CD8-positive, alpha-beta memory T cell (primary cell): ENCODE results near the gene CHTF18. TPM values are rescaled to one million over a fixed set of nuclear protein-coding genes. Genes with fewer than 3 reads are reported as not detected.
A peak's percentile ranks its signal among the peaks of the same experiment; 100 is the strongest.
"Not testable (repeated sequence)": the region's sequence is repeated elsewhere in the genome, so short reads cannot be mapped to it uniquely, and the experiment has no call there.

Experiments used
- CTCF ChIA-PET: fragments of 350-600 bp; sonication (Branson Sonifier 250); formaldehyde crosslinking; loops from one replicate; lab custom pipeline; 2021; ENCODE audit warnings: antibody characterized with exemption; lab: Charles Lee
- POLR2A ChIA-PET: fragments of 350-600 bp; sonication (Branson Sonifier 250); formaldehyde crosslinking; loops from one replicate; lab custom pipeline; 2021; ENCODE audit warnings: antibody characterized with exemption; lab: Charles Lee
- DNase-seq, 5 donors: peaks; one replicate each; pipeline versions ENCODE4 v3.0.0 to v3.0.0-alpha.2; 2020 to 2022; ENCODE audit warnings: mixed read lengths in 1 of 5
- H3K27ac ChIP-seq: one replicate; pipeline ENCODE4 v1.7.0; 2013; ENCODE audit warnings: low read depth, mild to moderate bottlenecking, low read length, moderate library complexity
- H3K27me3 ChIP-seq: 2 replicates; pipeline ENCODE4 v1.7.0; 2013; ENCODE audit warnings: low read length, mild to moderate bottlenecking; ENCODE audit not compliant: insufficient read depth, poor library complexity, severe bottlenecking
- H3K36me3 ChIP-seq: 2 replicates; pipeline ENCODE4 v1.7.0; 2013; ENCODE audit warnings: mild to moderate bottlenecking, low read length, moderate library complexity; ENCODE audit not compliant: insufficient read depth
- H3K4me1 ChIP-seq: 2 replicates; pipeline ENCODE4 v1.7.0; 2013; ENCODE audit warnings: mild to moderate bottlenecking, low read length, moderate library complexity; ENCODE audit not compliant: insufficient read depth
- H3K4me3 ChIP-seq: 2 replicates; pipeline ENCODE4 v1.7.0; 2013; ENCODE audit warnings: mild to moderate bottlenecking, low read length
- H3K9me3 ChIP-seq: 2 replicates; pipeline ENCODE4 v1.7.0; 2013; ENCODE audit warnings: mild to moderate bottlenecking, low read length
- H3K27ac Mint-ChIP-seq, 8 donors: one replicate each; pipeline ENCODE4 v1.8.0; 2020 to 2021; ENCODE audit warnings: mixed read lengths in 8 of 8, mild to moderate bottlenecking in 6 of 8, inconsistent platforms in 3 of 8, moderate library complexity in 3 of 8
- H3K27me3 Mint-ChIP-seq, 2 donors: one replicate each; pipeline ENCODE4 v1.8.0; 2020 to 2021; ENCODE audit warnings: mixed read lengths in 2 of 2, mild to moderate bottlenecking in 1 of 2, moderate library complexity in 1 of 2
- H3K36me3 Mint-ChIP-seq, 3 donors: one replicate each; pipeline ENCODE4 v1.8.0; 2020 to 2021; ENCODE audit warnings: mixed read lengths in 3 of 3, inconsistent platforms in 1 of 3, mild to moderate bottlenecking in 1 of 3
- H3K4me1 Mint-ChIP-seq, 3 donors: one replicate each; pipeline ENCODE4 v1.8.0; 2020 to 2021; ENCODE audit warnings: mixed read lengths in 3 of 3, inconsistent platforms in 1 of 3, mild to moderate bottlenecking in 1 of 3
- H3K4me3 Mint-ChIP-seq, 7 donors: one replicate each; pipeline ENCODE4 v1.8.0; 2020 to 2021; ENCODE audit warnings: mixed read lengths in 7 of 7, mild to moderate bottlenecking in 6 of 7, moderate library complexity in 4 of 7, inconsistent platforms in 2 of 7
- H3K9me3 Mint-ChIP-seq, 5 donors: one replicate each; pipeline ENCODE4 v1.8.0; 2020 to 2022; ENCODE audit warnings: mixed read lengths in 5 of 5, mild to moderate bottlenecking in 3 of 5, moderate library complexity in 2 of 5, inconsistent platforms in 1 of 5
- polyA plus RNA-seq: library from polyadenylated mRNA; unstranded; fragments of 300-500 nt; fragmentation: Illumina TruSeq; gene quantifications from one replicate; pipeline ENCODE4 v1.2.3, GENCODE V29; 2021
- total RNA-seq, 2 experiments: library from RNA; stranded (reverse); gene quantifications; one replicate each; pipeline ENCODE4 v1.2.3, GENCODE V29; 2021

CHTF18 gene
- total RNA-seq (100 to 1,000 TPM; 121 to 122 TPM), polyA plus RNA-seq (3.7 TPM)

DNA sequence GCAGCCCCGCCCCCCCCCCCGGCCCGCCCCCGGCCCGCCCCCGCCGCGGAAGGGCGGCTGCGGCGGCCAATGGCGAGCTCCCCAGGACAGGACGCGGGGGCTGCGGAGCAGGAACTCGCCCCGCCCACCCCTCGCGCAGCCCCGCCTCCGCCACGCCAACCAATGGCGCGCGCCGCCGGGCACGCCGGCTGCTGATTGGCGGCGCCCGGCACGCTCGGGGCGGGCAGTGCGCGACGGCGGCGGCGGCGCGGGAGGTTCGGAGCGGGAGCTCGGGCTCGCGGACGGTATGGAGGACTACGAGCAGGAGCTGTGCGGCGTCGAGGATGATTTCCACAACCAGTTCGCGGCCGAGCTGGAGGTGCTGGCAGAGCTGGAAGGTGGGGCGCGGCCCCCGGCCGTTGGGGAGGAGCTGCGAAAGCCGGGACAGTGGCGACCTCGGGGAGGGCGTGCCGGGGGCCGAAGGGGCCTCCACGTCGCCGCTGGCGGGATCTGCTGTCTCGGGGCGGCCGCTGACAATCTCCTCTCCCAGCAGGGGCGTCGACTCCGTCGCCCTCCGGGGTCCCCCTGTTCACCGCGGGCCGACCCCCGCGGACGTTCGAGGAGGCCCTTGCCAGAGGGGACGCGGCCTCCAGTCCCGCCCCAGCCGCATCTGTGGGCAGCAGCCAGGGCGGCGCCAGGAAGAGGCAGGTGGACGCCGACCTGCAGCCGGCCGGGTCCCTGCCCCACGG lies at the start of gene CHTF18:
CHTF18 (plus strand) TSS at position 222 of the 728 bp plus-strand sequence; CDS start at position 287, 65 bp downstream.
- Histone ChIP-seq H3K4me3 (peak within 1 kb of the TSS; percentile 67), H3K36me3 (no peaks in the 10 kb centered on the region), H3K9me3 (no peaks in the 10 kb centered on the region), H3K4me1 (peaks cover 4% of the 10 kb centered on the region), H3K27ac (peak within 1 kb of the TSS; percentile 69), H3K27me3 (no peaks in the 10 kb centered on the region)
- Mint-ChIP-seq H3K27ac (peak within 1 kb of the TSS in 7 of 8 donors; percentile 57 to 85 (median 63)), H3K4me3 (peak within 1 kb of the TSS; percentile 81 to 90 (median 84)), H3K27me3 (no peaks in the 10 kb centered on the region), H3K36me3 (peaks cover 0 to 20% (median 0%) of the 10 kb centered on the region in 3 donors), H3K4me1 (peaks cover 0 to 25% (median 5%) of the 10 kb centered on the region in 3 donors), H3K9me3 (no peaks in the 10 kb centered on the region)
- DNase-seq = peak; percentile 89 to 94 (median 94)
- ChIA-PET POLR2A (interaction anchor here (0.6 to 1.5 kb wide), 6 partner anchors 18 to 108 kb away, joined by 3 to 16 read pairs (median 4); partner anchors contain the start of genes ANTKMT, METRN and STUB1), CTCF (interaction anchor here (0.8 to 7.4 kb wide), 4 partner anchors 47 to 192 kb away, joined by 3 to 108 read pairs (median 3); partner anchors contain the start of genes CIAO3 and METRN)

DNA sequence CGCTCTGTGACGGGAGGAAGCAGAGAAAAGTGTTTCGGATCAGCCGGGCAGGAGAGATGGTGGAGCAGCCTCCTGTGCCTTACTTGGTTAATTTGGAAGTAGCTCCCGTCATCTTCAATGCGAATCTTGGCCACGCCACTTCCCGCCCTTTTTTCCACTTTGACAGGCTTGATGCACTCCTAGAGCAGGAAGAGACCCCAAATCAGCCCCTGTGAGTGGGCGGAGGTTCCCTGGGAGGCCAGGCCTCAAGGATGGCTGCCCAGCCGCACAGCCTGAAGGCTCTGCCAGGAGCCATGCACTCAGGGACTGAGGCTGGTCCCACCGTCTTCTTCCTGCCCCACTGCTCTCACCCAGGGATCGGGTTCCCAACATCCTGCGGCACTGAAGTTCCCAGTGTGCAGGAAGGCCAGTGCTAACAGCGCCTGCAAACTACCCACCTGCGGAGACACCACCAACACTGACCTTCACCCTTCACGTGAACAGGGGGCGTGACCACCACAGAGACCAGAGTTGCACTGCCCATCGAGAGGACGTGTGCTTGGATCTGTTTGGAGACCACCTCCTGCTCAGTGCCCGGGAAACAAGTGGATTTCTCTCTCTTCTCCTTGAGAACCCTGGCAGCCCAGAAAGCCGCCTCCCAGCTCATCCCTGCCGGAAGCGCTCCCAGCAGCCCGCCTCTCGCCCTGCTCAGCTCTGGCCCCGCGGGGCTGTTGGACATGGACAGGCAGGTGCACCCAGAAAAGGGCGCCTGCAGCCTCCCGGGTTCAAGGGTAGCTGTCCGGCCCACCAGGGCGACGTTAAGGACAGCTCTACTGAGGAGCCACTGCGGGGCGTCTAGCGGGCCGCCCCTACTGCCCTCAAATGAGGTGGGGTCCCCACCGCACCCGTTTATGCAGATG lies 48.6 kb upstream of the CHTF18 start:
- peaks cover 9% of the 10 kb centered on the region for H3K36me3 ChIP-seq
- Mint-ChIP-seq H3K4me1 (peaks cover 0 to 15% (median 1%) of the 10 kb centered on the region in 3 donors), H3K27me3 (no peaks in the 10 kb centered on the region), H3K27ac (peak overlapping the region in 4 of 8 donors; percentile 50 to 77 (median 64)), H3K9me3 (no peaks in the 10 kb centered on the region), H3K4me3 (peak overlapping the region; percentile 48 to 92 (median 73)), H3K36me3 (peaks cover 0 to 35% (median 2%) of the 10 kb centered on the region in 3 donors)
- H3K4me1 ChIP-seq = peaks cover 10% of the 10 kb centered on the region
- POLR2A ChIA-PET = interaction anchor here (1.3 to 2.3 kb wide), 4 partner anchors 12 to 45 kb away, joined by 4 to 9 read pairs (median 4); partner anchors contain the start of gene ANTKMT
- CTCF ChIA-PET = interaction anchor here (0.6 to 18.9 kb wide), 10 partner anchors 8 to 64 kb away, joined by 3 to 332 read pairs (median 6); partner anchors contain the start of genes ANTKMT, CCDC78, CHTF18 and HAGHL
- H3K27me3 ChIP-seq = no peaks in the 10 kb centered on the region
- DNase-seq = no peak
- H3K27ac ChIP-seq = peak overlapping the region; percentile 78
- H3K9me3 ChIP-seq = no peaks in the 10 kb centered on the region
- H3K4me3 ChIP-seq = peak overlapping the region; percentile 71

DNA sequence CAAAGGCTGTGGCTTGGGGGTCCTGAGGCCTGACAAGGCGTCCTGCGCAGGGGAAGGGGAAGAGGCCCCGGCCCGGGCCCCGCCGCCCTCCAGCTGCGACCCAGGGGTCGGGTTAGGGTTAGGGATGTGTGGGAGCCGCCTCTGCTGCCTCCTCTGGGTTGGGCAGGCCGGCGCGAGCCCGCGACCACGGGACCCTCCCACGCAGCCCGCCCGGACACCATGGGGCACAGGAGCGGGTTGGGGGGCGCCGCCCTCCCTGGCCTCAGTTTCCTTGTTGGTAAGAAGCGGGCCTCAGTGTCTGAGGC lies 48.0 kb upstream of the CHTF18 start:
- H3K36me3 ChIP-seq = peaks cover 9% of the 10 kb centered on the region
- H3K4me3 ChIP-seq = peak overlapping the region; percentile 71
- no peaks in the 10 kb centered on the region for H3K27me3 ChIP-seq
- Mint-ChIP-seq H3K4me1 (peaks cover 0 to 15% (median 1%) of the 10 kb centered on the region in 3 donors), H3K27ac (peak overlapping the region in 4 of 8 donors; percentile 30 to 77 (median 38)), H3K9me3 (no peaks in the 10 kb centered on the region), H3K27me3 (no peaks in the 10 kb centered on the region), H3K36me3 (peaks cover 0 to 30% (median under 1%) of the 10 kb centered on the region in 3 donors), H3K4me3 (peak overlapping the region; percentile 70 to 92 (median 81))
- H3K4me1 ChIP-seq = peaks cover 10% of the 10 kb centered on the region
- peak overlapping the region; percentile 78 for H3K27ac ChIP-seq
- CTCF ChIA-PET = interaction anchor here (0.6 to 18.9 kb wide), 10 partner anchors 8 to 64 kb away, joined by 3 to 332 read pairs (median 6); partner anchors contain the start of genes ANTKMT, CCDC78, CHTF18 and HAGHL
- H3K9me3 ChIP-seq = no peaks in the 10 kb centered on the region
- DNase-seq = no peak
- POLR2A ChIA-PET = interaction anchor here (1.0 to 2.3 kb wide), 5 partner anchors 12 to 45 kb away, joined by 4 to 9 read pairs (median 5); partner anchors contain the start of genes ANTKMT and METRN

DNA sequence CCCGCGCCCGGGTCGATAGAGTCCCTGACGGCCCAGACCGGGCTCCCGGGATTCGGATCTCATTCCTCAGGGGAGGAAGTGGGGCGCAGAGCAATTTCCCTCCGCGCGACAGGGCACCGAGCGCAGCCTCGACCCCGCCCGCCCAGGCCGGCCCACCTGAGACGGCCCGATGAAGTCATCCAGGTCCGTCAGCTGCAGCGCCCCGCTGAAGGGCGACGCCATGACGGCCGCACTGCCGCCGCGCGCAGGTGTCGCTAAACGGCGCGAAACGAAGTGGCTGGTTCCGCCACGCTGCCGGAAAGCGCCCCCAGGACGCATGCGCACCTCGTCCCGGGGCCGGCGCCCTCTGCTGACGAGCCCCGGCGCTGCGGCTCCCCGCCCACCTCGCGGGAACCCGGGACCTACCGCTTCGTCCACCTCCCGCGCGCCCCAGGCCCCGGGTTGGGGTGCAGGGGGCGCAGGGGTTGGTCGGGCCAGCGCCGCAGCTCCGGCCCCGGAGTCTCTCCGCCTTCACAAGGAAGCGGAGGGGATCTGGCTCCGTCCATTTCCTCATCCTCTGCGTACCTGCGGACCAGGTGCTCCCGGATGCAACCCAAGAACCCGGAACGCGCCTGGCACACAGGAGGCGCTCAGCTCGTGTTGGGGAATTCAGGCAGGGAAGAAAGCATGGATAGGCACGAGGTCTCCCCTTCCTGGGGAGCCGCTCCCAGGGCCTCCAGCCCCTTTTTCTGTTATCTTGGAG lies 47.5 kb upstream of the CHTF18 start, which contains the start of gene CIAO3:
CIAO3 (minus strand) TSS at position 234 of the 742 bp plus-strand sequence; CDS start at position 222, 12 bp downstream.
- Mint-ChIP-seq H3K27ac (peak within 1 kb of the TSS in 5 of 8 donors; percentile 45 to 87 (median 57)), H3K4me3 (peak within 1 kb of the TSS; percentile 71 to 92 (median 81))
- CTCF ChIA-PET = interaction anchor here (0.6 to 18.9 kb wide), 13 partner anchors 9 to 65 kb away, joined by 3 to 332 read pairs (median 4); partner anchors contain the start of genes ANTKMT, CCDC78, CHTF18 and HAGHL

DNA sequence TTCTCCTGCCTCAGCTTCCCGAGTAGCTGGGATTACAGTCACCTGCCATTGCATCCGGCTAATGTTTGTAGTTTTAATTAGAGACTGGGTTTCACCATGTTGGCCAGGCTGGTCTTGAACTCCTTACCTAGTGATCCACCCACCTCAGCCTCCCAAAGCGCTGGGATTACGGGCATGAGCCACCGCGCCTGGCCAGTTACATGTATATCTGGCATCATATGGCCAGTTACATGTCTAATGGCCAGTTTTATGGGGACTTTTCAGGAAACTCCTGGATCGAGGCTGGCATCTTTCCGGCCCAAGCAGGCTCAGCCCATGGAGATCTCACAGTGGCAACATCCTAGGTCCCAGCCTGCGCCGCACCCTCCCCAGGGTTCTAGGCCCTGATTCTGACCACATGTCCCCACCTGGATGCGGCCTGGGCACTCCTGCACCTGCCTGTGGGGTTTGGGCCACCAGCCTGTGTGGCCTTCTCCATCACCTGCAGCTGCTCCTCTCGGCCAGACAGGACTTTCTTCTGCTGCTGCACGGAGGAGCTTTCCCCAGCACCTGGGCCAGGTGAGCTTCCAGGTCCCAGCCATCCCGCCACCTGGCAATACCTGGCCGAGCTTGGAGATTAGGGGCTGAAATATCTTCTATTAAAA lies 46.3 kb upstream of the CHTF18 start:
- Histone ChIP-seq H3K27me3 (no peaks in the 10 kb centered on the region), H3K9me3 (no peaks in the 10 kb centered on the region), H3K27ac (no peak overlapping the region), H3K36me3 (peaks cover 3% of the 10 kb centered on the region), H3K4me3 (no peak overlapping the region), H3K4me1 (peaks cover 10% of the 10 kb centered on the region)
- CTCF ChIA-PET = interaction anchor here (1.0 to 18.9 kb wide), 6 partner anchors 8 to 30 kb away, joined by 3 to 332 read pairs (median 6); partner anchors contain the start of genes ANTKMT, CCDC78, HAGHL and METRN
- H3K9me3 Mint-ChIP-seq = no peaks in the 10 kb centered on the region
- H3K4me1 Mint-ChIP-seq = peaks cover 0 to 15% (median 1%) of the 10 kb centered on the region in 3 donors
- peak overlapping the region in 6 of 7 donors; percentile 34 to 85 (median 72) for H3K4me3 Mint-ChIP-seq
- no peaks in the 10 kb centered on the region for H3K27me3 Mint-ChIP-seq
- peak overlapping the region in 3 of 8 donors; percentile 32 to 87 (median 45) for H3K27ac Mint-ChIP-seq
- no peak for DNase-seq
- H3K36me3 Mint-ChIP-seq = peaks cover 0 to 14% (median 0%) of the 10 kb centered on the region in 3 donors
- POLR2A ChIA-PET = no interaction called here

More for the DNA sequence above, 47.5 kb upstream of the CHTF18 start, which contains the start of gene CIAO3:
- peak within 1 kb of the TSS; percentile 78 for H3K27ac ChIP-seq
- H3K4me1 ChIP-seq = peaks cover 10% of the 10 kb centered on the region
- no peaks in the 10 kb centered on the region for H3K27me3 ChIP-seq
- peak; percentile 86 to 95 (median 89) for DNase-seq
- peaks cover 0 to 15% (median 1%) of the 10 kb centered on the region in 3 donors for H3K4me1 Mint-ChIP-seq
- peak within 1 kb of the TSS; percentile 71 for H3K4me3 ChIP-seq
- POLR2A ChIA-PET = interaction anchor here (0.7 to 2.3 kb wide), 6 partner anchors 13 to 46 kb away, joined by 3 to 9 read pairs (median 4); partner anchors contain the start of genes ANTKMT, CCDC78 and METRN
- H3K36me3 Mint-ChIP-seq = peaks cover 0 to 26% (median 0%) of the 10 kb centered on the region in 3 donors
- H3K36me3 ChIP-seq = peaks cover 5% of the 10 kb centered on the region
- H3K9me3 Mint-ChIP-seq = no peaks in the 10 kb centered on the region
- H3K9me3 ChIP-seq = no peaks in the 10 kb centered on the region
- H3K27me3 Mint-ChIP-seq = no peaks in the 10 kb centered on the region

DNA sequence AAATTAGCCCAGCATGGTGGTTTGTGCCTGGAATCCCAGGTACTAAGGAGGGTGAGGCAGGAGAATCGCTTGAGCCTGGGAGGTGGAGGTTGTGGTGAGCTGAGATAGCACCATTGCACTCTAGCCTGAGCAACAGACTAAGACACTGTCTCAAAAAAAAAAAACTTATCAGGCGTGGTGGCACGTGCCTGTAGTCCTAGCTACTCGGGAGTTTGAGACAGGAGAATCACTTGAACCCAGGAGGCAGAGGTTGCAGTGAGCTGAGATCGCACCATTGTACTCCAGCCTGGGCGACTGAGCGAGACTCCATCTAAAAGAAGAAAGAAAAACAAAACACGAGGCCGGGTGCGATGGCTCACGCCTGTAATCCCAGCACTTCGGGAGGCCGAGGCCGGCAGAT lies 45.5 kb upstream of the CHTF18 start:
- POLR2A ChIA-PET, H3K27ac Mint-ChIP-seq, H3K4me3 ChIP-seq, H3K27ac ChIP-seq, H3K27me3 Mint-ChIP-seq, DNase-seq, H3K9me3 Mint-ChIP-seq, H3K9me3 ChIP-seq, H3K36me3 ChIP-seq, H3K36me3 Mint-ChIP-seq, H3K4me1 ChIP-seq, H3K27me3 ChIP-seq: not testable (repeated sequence)
- Mint-ChIP-seq H3K4me1 (peaks cover 0 to 15% (median 1%) of the 10 kb centered on the region in 3 donors), H3K4me3 (peak overlapping the region in 1 of 7 donors; percentile 23)
- CTCF ChIA-PET = interaction anchor here (1.4 to 18.9 kb wide), 2 partner anchors 12 to 26 kb away, joined by 4 to 332 read pairs; partner anchors contain the start of genes ANTKMT, CCDC78, HAGHL and METRN
